ENCODE measurements around the gene CTSC.
"Not testable (repeated sequence)": the region's sequence is repeated elsewhere in the genome, so short reads cannot be mapped to it uniquely, and the experiment has no call there.

CTSC gene

DNA sequence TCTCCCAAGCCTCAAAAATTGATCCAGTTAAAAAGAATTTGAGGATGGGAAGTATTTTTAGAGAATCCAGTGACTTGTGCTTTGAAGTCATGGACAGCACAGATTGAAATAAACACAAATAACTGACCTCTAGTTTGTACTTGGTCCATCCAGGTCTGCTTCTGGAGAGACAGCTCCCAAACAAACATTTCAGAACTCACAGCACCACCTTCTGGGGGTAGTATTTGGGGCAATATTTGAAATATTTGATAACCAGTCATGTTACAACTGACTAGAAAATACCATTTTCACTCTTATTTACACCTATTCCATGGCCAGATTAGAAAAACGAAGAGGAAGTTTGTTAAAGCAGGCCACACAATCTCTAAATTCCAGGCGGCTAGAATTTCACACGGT, 56.2 kb downstream of the CTSC start:
- no peak for DNase-seq (ENCODE audit: low read depth)

DNA sequence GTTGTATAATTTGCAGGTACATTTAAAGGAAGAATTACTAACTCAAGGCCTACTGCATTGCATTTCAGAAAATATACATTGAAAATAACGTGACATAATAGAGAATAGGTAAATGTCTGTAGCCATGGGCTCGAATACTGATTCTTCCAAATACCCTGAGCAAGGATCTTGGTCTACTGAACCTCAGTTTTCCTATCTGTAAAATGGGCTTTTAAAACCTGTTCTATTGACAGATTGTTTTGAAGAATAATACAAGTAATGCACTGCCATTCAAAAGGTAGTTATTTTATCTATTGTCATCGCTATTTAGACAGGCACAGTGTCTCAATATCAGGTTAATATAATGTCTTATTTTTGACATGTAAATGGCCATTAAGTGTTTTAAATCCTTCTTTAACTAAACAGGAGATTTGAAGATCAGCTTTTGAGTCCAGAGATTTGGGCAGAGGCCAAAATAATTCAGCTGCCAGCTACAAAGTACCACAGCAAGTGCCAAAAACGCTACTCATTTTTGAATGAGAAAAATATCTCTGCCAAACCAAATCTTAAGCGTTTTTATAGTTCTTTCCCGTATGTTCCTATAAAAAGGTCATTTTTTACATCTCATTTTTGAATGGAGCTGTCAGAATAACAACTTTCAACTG, 56.7 kb downstream of the CTSC start:
- no peak for DNase-seq (ENCODE audit: low read depth)

DNA sequence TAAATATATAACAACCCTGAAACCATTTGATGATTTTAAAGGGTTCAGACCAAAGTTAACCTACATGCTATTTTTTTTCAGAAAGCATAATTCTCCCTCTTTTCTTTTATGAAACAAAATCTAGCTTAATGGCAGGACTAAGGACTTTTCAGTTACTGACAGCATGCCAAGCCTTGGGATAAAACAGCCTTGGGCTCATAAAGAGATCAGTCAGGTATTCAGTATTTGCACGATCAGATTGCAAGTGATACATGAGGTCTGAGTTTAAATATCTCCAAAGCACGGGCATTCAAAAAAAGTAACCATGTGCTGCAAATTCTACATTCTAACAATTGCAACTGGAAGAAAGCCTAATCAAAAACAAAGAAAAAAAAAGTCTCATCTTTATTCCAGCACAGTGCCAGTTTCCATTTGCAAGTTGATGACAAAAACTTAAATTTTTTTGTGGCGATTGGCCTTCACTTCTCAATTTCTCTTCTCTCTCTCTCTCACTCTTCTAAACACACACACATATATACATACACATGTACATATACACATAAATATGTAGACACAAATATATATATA, 60.1 kb downstream of the CTSC start:
- DNase-seq (ENCODE audit: low read depth): no peak

DNA sequence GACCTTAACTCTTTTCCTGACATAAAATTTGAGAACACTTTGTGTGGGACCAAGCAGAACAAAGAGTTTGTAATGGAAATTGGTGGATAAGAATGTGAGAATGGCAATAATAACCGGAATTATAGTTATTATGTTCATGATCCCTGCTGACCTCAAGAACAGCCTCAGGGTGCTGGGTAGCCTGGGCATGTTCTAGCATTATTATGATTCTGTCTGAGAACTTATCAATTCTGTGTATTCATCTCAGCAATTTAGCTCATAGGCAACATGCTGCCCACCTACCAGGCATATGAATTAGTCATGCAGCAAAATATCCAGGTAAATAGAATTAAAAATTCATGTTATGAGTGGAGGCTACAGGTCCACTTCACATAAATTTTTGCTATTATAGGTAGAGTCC, 61.9 kb downstream of the CTSC start:
- no peak for DNase-seq (ENCODE audit: low read depth)

DNA sequence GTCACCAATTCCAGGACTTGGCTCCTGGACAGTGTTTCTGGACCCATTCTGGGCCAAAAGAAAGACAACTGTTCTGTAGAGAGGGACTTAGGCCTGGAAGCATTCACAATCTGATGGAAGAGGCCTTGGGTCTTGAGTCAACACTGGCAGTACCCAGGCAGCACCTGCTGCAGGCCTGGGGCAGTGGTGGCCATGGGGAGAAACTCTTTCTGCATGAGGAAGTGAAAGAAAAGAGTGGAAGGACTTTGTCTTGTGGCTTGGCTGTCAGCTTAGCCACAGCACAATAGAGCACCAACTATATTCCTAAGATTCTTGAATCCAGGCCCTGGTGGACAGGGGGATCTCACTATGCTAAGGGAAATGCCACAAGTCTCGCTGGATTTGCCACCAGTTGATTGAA, 70.6 kb downstream of the CTSC start:
- no peak for DNase-seq (ENCODE audit: low read depth)

DNA sequence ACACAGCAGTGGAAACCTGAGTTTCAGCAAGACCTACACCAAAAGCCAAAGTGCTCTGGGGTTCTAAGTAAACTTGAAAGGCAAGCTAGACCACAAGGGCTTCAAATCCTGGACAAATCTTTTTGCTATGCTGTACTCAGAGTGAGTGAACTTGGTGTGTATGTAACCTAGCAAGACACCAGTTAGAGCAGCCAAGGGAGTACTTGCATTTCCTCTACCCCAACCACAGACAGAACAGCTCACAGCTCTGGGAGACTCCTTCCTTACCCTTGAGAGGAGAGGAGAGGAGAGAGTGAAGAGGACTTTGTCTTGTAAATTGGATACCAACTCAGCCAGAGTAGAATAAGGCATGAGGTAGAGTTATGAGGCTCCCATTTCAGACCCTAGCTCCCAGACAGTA, 71.4 kb downstream of the CTSC start:
- no peak for DNase-seq (ENCODE audit: low read depth)

DNA sequence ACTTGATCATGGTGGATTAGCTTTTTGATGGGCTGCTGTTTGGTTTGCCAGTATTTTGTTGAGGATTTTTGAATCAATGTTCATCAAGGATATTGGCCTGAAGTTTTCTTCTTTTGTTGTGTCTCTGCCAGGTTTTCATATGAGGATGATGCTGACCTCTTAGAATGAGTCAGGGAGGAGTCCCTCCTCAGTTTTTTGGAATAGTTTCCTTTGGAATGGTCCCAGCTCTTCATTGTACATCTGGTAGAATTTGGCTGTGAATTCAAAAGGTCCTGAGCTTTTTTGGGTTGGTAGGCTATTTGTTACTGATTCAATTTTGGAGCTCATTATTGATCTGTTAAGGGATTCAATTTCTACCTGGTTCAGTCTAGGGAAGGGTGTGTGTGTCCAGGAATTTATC, 78.1 kb downstream of the CTSC start:
- DNase-seq (ENCODE audit: low read depth): no peak

DNA sequence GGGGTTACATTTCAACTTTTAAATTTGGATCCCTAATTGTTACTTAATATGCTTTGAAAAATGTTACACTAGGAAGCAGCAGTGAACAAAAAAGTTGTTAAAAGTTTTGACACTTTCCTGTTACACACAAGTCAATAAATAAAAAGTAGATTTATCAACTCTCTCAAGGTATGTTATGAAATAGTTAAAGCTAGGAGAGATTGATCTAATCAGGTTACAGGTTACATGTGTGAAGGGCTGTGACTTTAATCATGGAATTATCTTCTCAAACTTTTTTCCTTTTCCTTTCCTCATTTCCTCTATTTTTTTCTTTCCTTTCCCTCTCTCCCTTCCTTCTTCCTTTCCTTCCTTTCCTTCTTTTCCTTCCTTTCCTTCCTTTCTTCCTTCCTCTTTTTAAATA, 85.3 kb downstream of the CTSC start:
- DNase-seq (ENCODE audit: low read depth): no peak

DNA sequence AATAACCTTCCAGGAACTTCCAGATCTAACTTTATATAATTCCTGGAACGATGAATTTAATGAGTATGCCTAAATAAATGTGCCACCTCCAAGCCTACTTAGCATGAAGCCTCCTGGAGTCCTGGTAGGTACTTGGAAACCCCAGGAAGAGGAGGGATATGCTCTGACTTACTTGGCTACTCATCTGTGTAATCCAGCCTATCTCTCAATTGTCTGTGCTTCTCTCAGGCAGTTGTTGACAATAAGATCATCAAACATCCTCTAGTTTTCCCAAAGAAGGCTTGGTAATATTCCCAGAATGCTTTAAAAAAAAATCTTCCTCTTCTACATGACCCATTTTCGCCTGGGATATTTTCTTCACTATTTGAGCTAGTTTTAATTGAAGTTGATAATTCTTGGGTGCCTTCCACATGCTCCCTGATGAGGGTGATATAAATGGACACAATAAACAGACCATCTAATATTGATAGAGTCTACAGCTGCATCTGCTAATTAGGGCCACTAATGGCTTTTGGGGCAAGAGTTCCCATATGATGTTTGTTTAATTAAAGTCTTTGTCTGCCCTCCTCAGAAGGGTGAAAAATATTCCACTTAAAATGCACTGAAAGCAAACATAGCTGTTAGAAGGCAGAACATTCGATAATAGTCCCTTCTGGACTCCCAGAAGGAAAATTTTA, 86.8 kb downstream of the CTSC start:
- no peak for DNase-seq (ENCODE audit: low read depth)

DNA sequence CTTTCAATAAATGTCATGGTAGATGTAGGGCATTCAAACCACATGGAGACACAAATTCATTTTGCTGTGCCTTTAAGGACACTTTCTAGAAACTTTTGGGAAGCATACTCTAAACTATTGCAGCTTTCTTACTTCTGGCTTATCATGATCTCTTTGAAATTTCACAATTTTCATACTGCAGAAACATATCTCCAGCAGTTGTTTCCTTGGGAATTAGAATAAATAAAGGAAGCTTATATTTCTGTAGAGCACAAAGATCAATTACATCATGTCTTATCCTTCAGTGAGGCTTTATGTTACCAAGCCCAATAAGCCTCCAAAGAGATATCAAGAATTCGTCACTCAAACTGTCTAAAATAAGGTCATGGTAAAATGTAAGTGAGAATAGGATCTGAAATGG, 87.8 kb downstream of the CTSC start:
- no peak for DNase-seq (ENCODE audit: low read depth)

DNA sequence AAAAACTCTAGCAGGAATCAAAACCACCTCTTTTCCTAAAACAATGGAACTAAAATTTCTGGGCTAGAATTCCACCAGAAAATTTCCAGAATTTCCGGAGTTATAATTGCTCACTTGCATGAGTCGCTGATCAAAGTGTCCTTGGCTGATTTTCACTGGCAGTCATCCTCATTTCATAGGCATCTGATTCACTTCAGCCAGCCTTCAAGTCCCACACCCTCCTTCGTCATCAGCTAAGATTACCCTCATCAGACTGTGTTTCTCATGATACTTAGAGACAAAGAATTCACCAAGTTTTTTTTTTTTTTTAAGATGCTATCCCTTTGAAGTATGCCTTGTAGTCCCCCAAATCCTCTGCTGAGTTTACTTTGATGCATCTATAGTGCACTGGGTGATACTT, 90.8 kb downstream of the CTSC start:
- no peak for DNase-seq (ENCODE audit: low read depth)

DNA sequence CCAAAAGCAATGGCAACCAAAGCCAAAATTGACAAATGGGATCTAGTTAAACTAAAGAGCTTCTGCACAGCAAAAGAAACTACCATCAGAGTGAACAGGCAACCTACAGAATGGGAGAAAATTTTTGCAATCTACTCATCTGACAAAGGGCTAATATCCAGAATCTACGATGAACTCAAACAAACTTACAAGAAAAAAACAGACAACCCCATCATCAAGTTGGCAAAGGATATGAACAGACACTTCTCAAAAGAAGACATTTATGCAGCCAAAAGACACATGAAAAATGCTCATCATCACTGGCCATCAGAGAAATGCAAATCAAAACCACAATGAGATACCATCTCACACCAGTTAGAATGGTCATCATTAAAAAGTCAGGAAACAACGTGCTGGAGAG, 92.0 kb downstream of the CTSC start:
- DNase-seq (ENCODE audit: low read depth): not testable (repeated sequence)
